ENCODE measurements around the gene CACNB1. TPM values are rescaled to one million over a fixed set of nuclear protein-coding genes. Genes with fewer than 3 reads are reported as not detected.

Gene CACNB1
- total RNA-seq, 6 donors from 2014 or later, result 28.8 to 149 (median 34.0) TPM

DNA sequence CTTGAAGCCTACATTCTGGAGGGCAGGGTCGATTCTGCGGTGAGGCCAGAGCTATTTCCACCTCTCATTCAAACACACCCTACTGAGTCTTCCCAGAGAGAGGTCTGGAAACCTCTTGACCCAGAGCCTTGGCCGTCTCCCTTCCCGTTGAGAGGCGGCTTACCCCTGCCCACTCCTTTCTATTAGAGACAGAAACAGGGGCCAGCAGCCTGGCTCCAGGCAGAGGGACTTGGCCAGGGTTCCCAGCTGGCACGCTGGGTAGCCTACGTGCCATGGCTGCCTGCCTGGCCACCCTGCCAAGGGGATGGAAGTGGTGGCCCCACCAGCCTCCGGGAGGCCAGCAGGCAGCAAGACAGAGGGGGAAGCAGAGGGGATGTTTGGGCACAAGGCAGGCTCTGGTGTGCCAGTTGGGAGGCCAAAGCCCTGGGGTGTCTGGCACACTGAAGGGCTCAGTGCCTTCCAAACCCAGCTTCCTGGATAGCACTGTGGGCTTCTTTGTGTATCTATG, 22.2 kb upstream of the CACNB1 start:
- Histone ChIP-seq H3K9me3 (no peaks in the 10 kb centered on the region), H3K4me3 (no peak overlapping the region), H3K27ac (peak overlapping the region in 2 of 4 donors; percentile 36 to 62), H3K36me3 (no peaks in the 10 kb centered on the region), H3K4me1 (peaks cover 2 to 11% (median 5%) of the 10 kb centered on the region in 4 donors), H3K27me3 (peaks cover 0 to 7% (median 2%) of the 10 kb centered on the region in 4 donors)
- ATAC-seq (ENCODE audit: low FRiP score in 2 of 2) (peak in 1 of 2 donors; percentile 44), DNase-seq (peak in 1 of 2 donors; percentile 55)
- WGBS, 2 donors, result 50 to 52% methylated on average over 6 to 8 of the region's 8 CpGs
- TF ChIP-seq POLR2AphosphoS5 (IDR thresholded peaks at IDR 0.05) (no peak), POLR2A (IDR thresholded peaks at IDR 0.05) (no peak), EP300 (IDR thresholded peaks at IDR 0.05) (no peak)
- TF ChIP-seq, protein P1, sequence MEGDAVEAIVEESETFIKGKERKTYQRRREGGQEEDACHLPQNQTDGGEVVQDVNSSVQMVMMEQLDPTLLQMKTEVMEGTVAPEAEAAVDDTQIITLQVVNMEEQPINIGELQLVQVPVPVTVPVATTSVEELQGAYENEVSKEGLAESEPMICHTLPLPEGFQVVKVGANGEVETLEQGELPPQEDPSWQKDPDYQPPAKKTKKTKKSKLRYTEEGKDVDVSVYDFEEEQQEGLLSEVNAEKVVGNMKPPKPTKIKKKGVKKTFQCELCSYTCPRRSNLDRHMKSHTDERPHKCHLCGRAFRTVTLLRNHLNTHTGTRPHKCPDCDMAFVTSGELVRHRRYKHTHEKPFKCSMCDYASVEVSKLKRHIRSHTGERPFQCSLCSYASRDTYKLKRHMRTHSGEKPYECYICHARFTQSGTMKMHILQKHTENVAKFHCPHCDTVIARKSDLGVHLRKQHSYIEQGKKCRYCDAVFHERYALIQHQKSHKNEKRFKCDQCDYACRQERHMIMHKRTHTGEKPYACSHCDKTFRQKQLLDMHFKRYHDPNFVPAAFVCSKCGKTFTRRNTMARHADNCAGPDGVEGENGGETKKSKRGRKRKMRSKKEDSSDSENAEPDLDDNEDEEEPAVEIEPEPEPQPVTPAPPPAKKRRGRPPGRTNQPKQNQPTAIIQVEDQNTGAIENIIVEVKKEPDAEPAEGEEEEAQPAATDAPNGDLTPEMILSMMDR (IDR thresholded peaks at IDR 0.05), result no peak

DNA sequence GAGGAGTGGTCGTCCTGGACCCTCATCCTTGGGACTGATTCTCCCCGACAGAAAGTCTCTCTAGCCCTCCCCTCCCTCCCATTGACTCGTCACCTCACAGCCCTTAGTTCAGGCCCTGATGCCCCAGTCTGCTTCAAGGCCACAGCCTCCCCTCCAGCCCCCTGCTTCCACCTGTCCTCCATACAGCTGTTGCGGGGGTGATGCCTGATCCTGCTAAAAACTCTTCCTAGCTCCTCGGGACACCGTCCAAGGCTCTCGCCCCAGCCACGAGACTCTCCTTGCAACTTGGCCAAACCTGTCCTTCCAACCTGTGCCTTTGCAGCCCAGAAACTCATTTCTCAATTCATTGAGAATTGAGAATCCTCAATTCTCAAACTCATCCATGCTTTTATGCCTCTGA, 21.4 kb upstream of the CACNB1 start:
- no peaks in the 10 kb centered on the region for H3K9me3 ChIP-seq
- ATAC-seq (ENCODE audit: low FRiP score in 2 of 2) (no peak), DNase-seq (no peak)
- H3K27me3 ChIP-seq, result no peaks in the 10 kb centered on the region
- TF ChIP-seq EP300 (IDR thresholded peaks at IDR 0.05) (no peak), POLR2AphosphoS5 (IDR thresholded peaks at IDR 0.05) (no peak), POLR2A (IDR thresholded peaks at IDR 0.05) (no peak)
- TF ChIP-seq, protein P1 (IDR thresholded peaks at IDR 0.05), result no peak
- peak overlapping the region in 1 of 4 donors; percentile 62 for H3K27ac ChIP-seq
- H3K36me3 ChIP-seq, result no peaks in the 10 kb centered on the region
- H3K4me1 ChIP-seq, result peaks cover 0 to 6% (median 2%) of the 10 kb centered on the region in 4 donors
- no peak overlapping the region for H3K4me3 ChIP-seq
- WGBS, 2 donors, result 62 to 68% methylated on average over 8 of the region's 8 CpGs

DNA sequence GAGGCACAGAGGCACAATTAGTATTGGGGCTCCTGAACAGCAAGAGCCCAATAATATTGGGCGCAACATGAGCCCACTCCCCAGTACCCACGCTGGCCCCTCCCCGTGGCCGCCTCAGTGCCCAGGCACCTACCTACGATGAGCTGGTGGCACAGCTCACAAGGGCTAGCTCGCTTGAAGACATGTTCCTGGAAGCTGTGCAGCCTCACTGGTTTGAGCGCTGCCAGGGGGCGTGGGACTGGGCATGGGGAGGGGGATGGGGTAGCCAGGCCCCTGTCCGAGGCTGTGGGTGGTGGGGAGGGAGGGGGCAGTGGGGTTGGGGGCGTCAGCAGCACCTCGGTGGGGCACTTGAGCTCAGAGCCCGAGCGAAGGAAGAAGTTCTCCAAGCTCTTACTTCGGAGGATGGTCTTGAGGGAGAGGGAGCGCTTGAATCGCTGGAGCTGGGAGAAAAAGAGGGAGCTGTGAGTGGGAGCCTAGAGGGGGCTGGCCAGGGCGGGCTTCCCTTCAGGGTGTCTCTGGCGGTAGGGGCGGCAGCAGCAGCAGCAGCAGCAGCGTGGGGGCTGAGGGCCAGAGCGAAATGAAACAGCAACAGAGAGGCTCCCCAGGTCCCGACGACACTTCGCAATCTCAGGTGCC, 20.4 kb upstream of the CACNB1 start:
- no peak for ATAC-seq (ENCODE audit: low FRiP score in 2 of 2)
- Histone ChIP-seq H3K36me3 (no peaks in the 10 kb centered on the region), H3K9me3 (no peaks in the 10 kb centered on the region), H3K4me1 (peaks cover 0 to 11% (median 5%) of the 10 kb centered on the region in 4 donors), H3K27me3 (no peaks in the 10 kb centered on the region), H3K4me3 (no peak overlapping the region), H3K27ac (no peak overlapping the region)
- 21 to 30% methylated on average over 13 to 21 of the region's 24 CpGs for WGBS, 2 donors
- TF ChIP-seq, protein P1 (IDR thresholded peaks at IDR 0.05), result no peak
- no peak for TF ChIP-seq POLR2AphosphoS5 (IDR thresholded peaks at IDR 0.05)
- TF ChIP-seq EP300 (IDR thresholded peaks at IDR 0.05), result no peak
- no peak for TF ChIP-seq POLR2A (IDR thresholded peaks at IDR 0.05)
- no peak for DNase-seq

DNA sequence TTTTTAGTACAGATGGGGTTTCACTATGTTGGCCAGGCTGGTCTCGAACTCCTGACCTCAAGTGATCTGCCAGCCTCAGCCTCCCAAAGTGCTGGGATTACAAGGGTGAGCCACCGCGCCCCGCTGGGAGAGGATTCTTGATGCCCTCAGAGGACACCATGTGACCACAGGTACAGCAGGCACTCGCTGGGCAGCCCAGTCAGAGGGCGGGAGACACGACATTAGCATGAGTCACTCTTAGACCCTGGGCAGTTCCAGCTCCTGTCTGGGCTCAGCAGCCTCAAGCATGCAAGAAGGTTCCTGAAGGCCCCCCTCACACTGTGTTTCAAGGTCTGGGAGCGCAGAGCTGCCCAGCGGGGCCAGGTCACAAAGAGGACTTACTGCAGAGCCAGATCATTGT, 16.4 kb upstream of the CACNB1 start:
- Histone ChIP-seq H3K36me3 (no peaks in the 10 kb centered on the region), H3K4me3 (no peak overlapping the region), H3K27me3 (peaks cover 0 to 6% (median 0%) of the 10 kb centered on the region in 4 donors), H3K9me3 (no peaks in the 10 kb centered on the region), H3K27ac (peak overlapping the region in 2 of 4 donors; percentile 71 to 81), H3K4me1 (peaks cover 16 to 42% (median 26%) of the 10 kb centered on the region in 4 donors)
- DNase-seq (peak in 1 of 2 donors; percentile 91), ATAC-seq (ENCODE audit: low FRiP score in 2 of 2) (peak in 1 of 2 donors; percentile 49)
- peak in 1 of 4 donors; percentile 11 for TF ChIP-seq POLR2A (IDR thresholded peaks at IDR 0.05)
- no peak for TF ChIP-seq EP300 (IDR thresholded peaks at IDR 0.05)
- TF ChIP-seq, protein P1 (IDR thresholded peaks at IDR 0.05), result no peak
- TF ChIP-seq POLR2AphosphoS5 (IDR thresholded peaks at IDR 0.05), result peak in 1 of 2 donors; percentile 22
- WGBS, 2 donors, result 67 to 78% methylated on average over 7 to 9 of the region's 9 CpGs
